ENCODE results near the gene EN2. TPM values are rescaled to one million over a fixed set of nuclear protein-coding genes. Genes with fewer than 3 reads are reported as not detected.

EN2 gene
- total and polyA plus RNA-seq, 2 donors (not counting 1 experiment from before 2014, with no cell fraction given), result not detected

GRCh38 chr7:155505422-155505793 is 47.5 kb downstream of the EN2 start:
- Histone ChIP-seq H4K20me1 (ENCODE audit: control insufficient read depth, insufficient read depth, low read length, poor library complexity, severe bottlenecking) (no peaks in the 10 kb centered on the region), H3K9me3 (ENCODE audit: control extremely low read depth in 1 of 3, control insufficient read depth in 2 of 3, insufficient read depth in 1 of 3, low read length in 2 of 3) (peaks cover 4 to 12% (median 7%) of the 10 kb centered on the region in 3 donors), H3K27ac (ENCODE audit: low read length in 2 of 2) (no peak overlapping the region), H3K4me2 (replicated peaks; ENCODE audit: low read depth, low read length, poor library complexity, severe bottlenecking) (no peak overlapping the region), H3K36me3 (replicated peaks in 1 of 2; ENCODE audit: control extremely low read depth in 1 of 2, control insufficient read depth in 1 of 2, extremely low read depth in 1 of 2, insufficient read depth in 2 of 2, low read length in 1 of 2) (no peaks in the 10 kb centered on the region), H3K4me1 (ENCODE audit: control insufficient read depth in 2 of 2, insufficient read depth in 2 of 2, low read length in 2 of 2) (peaks cover 18 to 29% of the 10 kb centered on the region in 2 donors), H3K79me2 (ENCODE audit: control insufficient read depth, insufficient read depth, low read length) (no peaks in the 10 kb centered on the region), H3K27me3 (replicated peaks in 1 of 4; ENCODE audit: control extremely low read depth in 1 of 4, control insufficient read depth in 3 of 4, insufficient read depth in 4 of 4, low read length in 3 of 4) (peaks cover 3 to 90% (median 74%) of the 10 kb centered on the region in 4 experiments), H2AFZ (ENCODE audit: insufficient read depth, low read depth, low read length, poor library complexity, severe bottlenecking) (no peak overlapping the region), H3K9ac (ENCODE audit: low read length) (no peak overlapping the region), H3K4me3 (ENCODE audit: control extremely low read depth in 1 of 5, extremely low read depth in 1 of 5, insufficient read depth in 1 of 5, low read depth in 2 of 5, low read length in 4 of 5) (no peak overlapping the region)
- ATAC-seq (ENCODE audit: low read depth) (no peak), DNase-seq (no peak)
- Mint-ChIP-seq H3K27ac (no peak overlapping the region), H3K9me3 (ENCODE audit: insufficient read depth) (no peaks in the 10 kb centered on the region), H3K27me3 (peaks cover 84% of the 10 kb centered on the region), H3K4me1 (peaks cover 12% of the 10 kb centered on the region), H3K4me3 (no peak overlapping the region)
- ChIA-PET POLR2A (no interaction called here), CTCF (interaction anchor here (1.1 kb wide), 1 partner anchor 578 kb away, joined by 3 read pairs; no protein-coding TSS in a partner anchor)
- intact Hi-C loops (cut with micrococcal nuclease), result no loop called here
- TF ChIP-seq CTCF (IDR thresholded peaks at IDR 0.05) (no peak), EZH2 (IDR thresholded peaks at IDR 0.05; ENCODE audit: borderline replicate concordance, insufficient read depth, low read depth, low read length, poor library complexity, severe bottlenecking) (no peak)
- no CpG with 5 or more reads among the region's 3 CpGs for WGBS (ENCODE audit: insufficient coverage)

- no peaks in the 10 kb centered on the region for H3K79me2 ChIP-seq (ENCODE audit: control insufficient read depth, insufficient read depth, low read length)
- no peaks in the 10 kb centered on the region for H4K20me1 ChIP-seq (ENCODE audit: control insufficient read depth, insufficient read depth, low read length, poor library complexity, severe bottlenecking)
- H3K9ac ChIP-seq (ENCODE audit: low read length), result no peak overlapping the region
- H3K27me3 ChIP-seq (replicated peaks in 1 of 4; ENCODE audit: control extremely low read depth in 1 of 4, control insufficient read depth in 3 of 4, insufficient read depth in 4 of 4, low read length in 3 of 4), result peaks cover 5 to 90% (median 72%) of the 10 kb centered on the region in 4 experiments
- H3K27ac Mint-ChIP-seq, result no peak overlapping the region
- peaks cover 4 to 12% (median 7%) of the 10 kb centered on the region in 3 donors for H3K9me3 ChIP-seq (ENCODE audit: control extremely low read depth in 1 of 3, control insufficient read depth in 2 of 3, insufficient read depth in 1 of 3, low read length in 2 of 3)
- peak; percentile 35 for DNase-seq
- no peak overlapping the region for H3K27ac ChIP-seq (ENCODE audit: low read length in 2 of 2)
- H3K4me2 ChIP-seq (replicated peaks; ENCODE audit: low read depth, low read length, poor library complexity, severe bottlenecking), result no peak overlapping the region
- no peak for ATAC-seq (ENCODE audit: low read depth)
- intact Hi-C loops (cut with micrococcal nuclease), result loop anchor here (2.0 kb wide), 1 partner anchor 40 kb away; no protein-coding TSS in a partner anchor
- no peak overlapping the region for H2AFZ ChIP-seq (ENCODE audit: insufficient read depth, low read depth, low read length, poor library complexity, severe bottlenecking)
- H3K4me3 ChIP-seq (ENCODE audit: control extremely low read depth in 1 of 5, extremely low read depth in 1 of 5, insufficient read depth in 1 of 5, low read depth in 2 of 5, low read length in 4 of 5), result no peak overlapping the region
- no peak overlapping the region for H3K4me3 Mint-ChIP-seq
- WGBS (ENCODE audit: insufficient coverage), result 16% methylated on average over 8 of the region's 14 CpGs
- POLR2A ChIA-PET, result interaction anchor here (0.6 kb wide), 1 partner anchor 222 kb away, joined by 10 read pairs; no protein-coding TSS in a partner anchor
- CTCF ChIA-PET, result no interaction called here
- H3K36me3 ChIP-seq (replicated peaks in 1 of 2; ENCODE audit: control extremely low read depth in 1 of 2, control insufficient read depth in 1 of 2, extremely low read depth in 1 of 2, insufficient read depth in 2 of 2, low read length in 1 of 2), result no peaks in the 10 kb centered on the region
- H3K9me3 Mint-ChIP-seq (ENCODE audit: insufficient read depth), result no peaks in the 10 kb centered on the region
- peaks cover 12% of the 10 kb centered on the region for H3K4me1 Mint-ChIP-seq
- TF ChIP-seq CTCF (IDR thresholded peaks at IDR 0.05) (no peak), EZH2 (IDR thresholded peaks at IDR 0.05; ENCODE audit: borderline replicate concordance, insufficient read depth, low read depth, low read length, poor library complexity, severe bottlenecking) (no peak)
- peaks cover 87% of the 10 kb centered on the region for H3K27me3 Mint-ChIP-seq
- H3K4me1 ChIP-seq (ENCODE audit: control insufficient read depth in 2 of 2, insufficient read depth in 2 of 2, low read length in 2 of 2), result peaks cover 18 to 29% of the 10 kb centered on the region in 2 donors
Measured at GRCh38 chr7:155506854-155507337, 49.0 kb downstream of the EN2 start.
